CD1c-positive myeloid dendritic cell (primary cell): ENCODE results near the gene AUTS2.

ENCODE experiments used
- DNase-seq: peaks from one replicate; pipeline ENCODE4 v3.0.0-alpha.2; 2016; ENCODE audit errors: extremely low spot score

AUTS2 gene

GRCh38 chr7:69857014-69857413, 258.7 kb downstream of the AUTS2 start:
- DNase-seq, result no peak

- no peak for DNase-seq
These were observed 260.2 kb downstream of the AUTS2 start for GRCh38 chr7:69858471-69858870.

GRCh38 chr7:69859342-69859741, 261.1 kb downstream of the AUTS2 start:
- DNase-seq, result no peak

- DNase-seq, result no peak
These were observed 262.2 kb downstream of the AUTS2 start for GRCh38 chr7:69860486-69860885.

- no peak for DNase-seq
These were observed 262.8 kb downstream of the AUTS2 start for GRCh38 chr7:69860941-69861622.

GRCh38 chr7:69862413-69863064, 264.3 kb downstream of the AUTS2 start:
- no peak for DNase-seq

- no peak for DNase-seq
These were observed 266.0 kb downstream of the AUTS2 start for GRCh38 chr7:69864274-69864673.

GRCh38 chr7:69864822-69865221, 266.5 kb downstream of the AUTS2 start:
- no peak for DNase-seq

- no peak for DNase-seq
These were observed 270.6 kb downstream of the AUTS2 start for GRCh38 chr7:69868921-69869320.

- no peak for DNase-seq
These were observed 273.1 kb downstream of the AUTS2 start for GRCh38 chr7:69871213-69871885.

- no peak for DNase-seq
These were observed 273.8 kb downstream of the AUTS2 start for GRCh38 chr7:69871886-69872569.

GRCh38 chr7:69873512-69873911, 275.2 kb downstream of the AUTS2 start:
- DNase-seq, result no peak

- DNase-seq, result no peak
These were observed 279.7 kb downstream of the AUTS2 start for GRCh38 chr7:69878015-69878414.

GRCh38 chr7:69878591-69878990, 280.3 kb downstream of the AUTS2 start:
- DNase-seq, result no peak

- no peak for DNase-seq
These were observed 281.7 kb downstream of the AUTS2 start for GRCh38 chr7:69879989-69880388.

- no peak for DNase-seq
These were observed 282.6 kb downstream of the AUTS2 start for GRCh38 chr7:69880840-69881239.

- no peak for DNase-seq
These were observed 284.0 kb downstream of the AUTS2 start for GRCh38 chr7:69882269-69882668.

- no peak for DNase-seq
These were observed 285.2 kb downstream of the AUTS2 start for GRCh38 chr7:69883399-69883891.

GRCh38 chr7:69885431-69885830, 287.2 kb downstream of the AUTS2 start:
- DNase-seq, result no peak

GRCh38 chr7:69889338-69889975, 291.2 kb downstream of the AUTS2 start:
- DNase-seq, result no peak

- no peak for DNase-seq
These were observed 291.7 kb downstream of the AUTS2 start for GRCh38 chr7:69889976-69890351.

GRCh38 chr7:69892790-69893189, 294.5 kb downstream of the AUTS2 start:
- no peak for DNase-seq
